Lower leg skin (tissue), 3 donors: Measurements from ENCODE around the gene AK5.

ENCODE experiments used
- POLR2A ChIP-seq, 2 donors: fragments of 450-650 bp; IDR thresholded peaks; one replicate each; pipeline ENCODE4 v1.6.1; 2016 to 2017; ENCODE audit warnings: antibody characterized with exemption in 2 of 2, mild to moderate bottlenecking in 1 of 2, moderate library complexity in 1 of 2
- TF ChIP-seq, protein P1 (sequence below), 3 donors: fragments of 450-650 bp; IDR thresholded peaks; one replicate each; pipeline ENCODE4 v1.5.1; 2016; ENCODE audit warnings: antibody characterized with exemption in 3 of 3, mild to moderate bottlenecking in 3 of 3, moderate library complexity in 2 of 3

DNA sequence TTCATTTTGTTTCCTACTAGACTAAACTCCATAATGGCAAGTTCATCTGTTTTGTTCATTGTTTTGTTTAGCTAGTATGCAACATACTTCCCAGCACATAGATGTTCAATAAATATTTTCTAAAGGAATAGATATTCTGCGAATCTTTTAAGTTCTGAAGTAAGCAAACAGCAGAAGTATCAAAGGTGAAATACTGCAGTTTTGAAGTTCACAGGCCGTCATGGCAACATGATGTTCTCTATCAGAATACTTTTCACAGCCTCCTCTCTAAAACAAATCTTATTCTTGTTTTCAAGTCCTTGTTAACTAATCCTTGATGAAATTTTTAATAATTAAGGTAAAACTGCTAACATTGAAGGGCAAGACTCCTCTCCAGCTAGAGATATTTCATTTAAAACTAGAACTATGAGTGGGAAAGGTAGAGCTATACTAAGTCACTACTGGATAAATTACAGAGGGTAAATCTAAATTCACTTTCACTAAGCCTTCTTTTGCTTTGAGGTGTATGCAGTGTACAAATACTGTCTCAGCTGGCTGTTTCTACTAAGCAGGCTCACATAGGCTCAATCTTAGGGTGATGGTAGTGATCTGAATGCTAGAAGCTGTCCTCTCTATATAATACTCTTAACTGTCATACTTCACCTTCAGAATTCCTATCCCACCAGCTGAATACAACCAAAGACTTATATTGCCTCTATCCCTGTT lies 303.9 kb downstream of the AK5 start:
- TF ChIP-seq, protein P1, sequence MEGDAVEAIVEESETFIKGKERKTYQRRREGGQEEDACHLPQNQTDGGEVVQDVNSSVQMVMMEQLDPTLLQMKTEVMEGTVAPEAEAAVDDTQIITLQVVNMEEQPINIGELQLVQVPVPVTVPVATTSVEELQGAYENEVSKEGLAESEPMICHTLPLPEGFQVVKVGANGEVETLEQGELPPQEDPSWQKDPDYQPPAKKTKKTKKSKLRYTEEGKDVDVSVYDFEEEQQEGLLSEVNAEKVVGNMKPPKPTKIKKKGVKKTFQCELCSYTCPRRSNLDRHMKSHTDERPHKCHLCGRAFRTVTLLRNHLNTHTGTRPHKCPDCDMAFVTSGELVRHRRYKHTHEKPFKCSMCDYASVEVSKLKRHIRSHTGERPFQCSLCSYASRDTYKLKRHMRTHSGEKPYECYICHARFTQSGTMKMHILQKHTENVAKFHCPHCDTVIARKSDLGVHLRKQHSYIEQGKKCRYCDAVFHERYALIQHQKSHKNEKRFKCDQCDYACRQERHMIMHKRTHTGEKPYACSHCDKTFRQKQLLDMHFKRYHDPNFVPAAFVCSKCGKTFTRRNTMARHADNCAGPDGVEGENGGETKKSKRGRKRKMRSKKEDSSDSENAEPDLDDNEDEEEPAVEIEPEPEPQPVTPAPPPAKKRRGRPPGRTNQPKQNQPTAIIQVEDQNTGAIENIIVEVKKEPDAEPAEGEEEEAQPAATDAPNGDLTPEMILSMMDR (IDR thresholded peaks at IDR 0.05) = no peak
- no peak for TF ChIP-seq POLR2A (IDR thresholded peaks at IDR 0.05)
